ENCODE measurements around the gene RAB4A.

Gene RAB4A

GRCh38 chr1:229272164-229273158 is 1.6 kb downstream of the RAB4A start:
- no peak for TF ChIP-seq GATA3 (IDR thresholded peaks at IDR 0.05; ENCODE audit: low read depth, low read length)
- TF ChIP-seq GATA2 (IDR thresholded peaks at IDR 0.05; ENCODE audit: low read depth, low read length), result no peak

- TF ChIP-seq GATA2 (IDR thresholded peaks at IDR 0.05; ENCODE audit: low read depth, low read length) (no peak), GATA3 (IDR thresholded peaks at IDR 0.05; ENCODE audit: low read depth, low read length) (no peak)
Observed at GRCh38 chr1:229273507-229274232, 2.8 kb downstream of the RAB4A start.

GRCh38 chr1:229275005-229275404 is 4.1 kb downstream of the RAB4A start:
- no peak for TF ChIP-seq GATA3 (IDR thresholded peaks at IDR 0.05; ENCODE audit: low read depth, low read length)
- no peak for TF ChIP-seq GATA2 (IDR thresholded peaks at IDR 0.05; ENCODE audit: low read depth, low read length)

GRCh38 chr1:229278120-229278741 is 7.3 kb downstream of the RAB4A start:
- TF ChIP-seq GATA3 (IDR thresholded peaks at IDR 0.05; ENCODE audit: low read depth, low read length) (no peak), GATA2 (IDR thresholded peaks at IDR 0.05; ENCODE audit: low read depth, low read length) (no peak)

DNA sequence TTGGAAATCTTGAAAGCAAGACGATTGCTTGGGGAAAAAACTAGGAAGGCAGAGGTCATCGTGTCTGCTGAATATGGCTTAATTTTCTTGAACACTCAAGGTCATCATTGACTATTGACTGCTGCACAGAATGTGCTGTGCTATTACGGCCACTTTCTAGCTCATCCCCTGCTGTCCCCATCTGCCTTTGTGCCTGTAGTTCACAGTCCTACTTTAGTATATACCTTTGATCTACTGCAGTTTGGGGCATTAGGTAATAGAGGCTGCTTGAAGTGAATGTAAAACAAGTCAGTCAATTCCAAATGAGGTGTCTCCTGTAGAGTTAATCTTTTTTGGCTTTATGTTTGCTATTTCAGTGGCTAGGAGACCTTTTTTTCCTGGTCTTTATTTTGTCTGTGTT is 8.3 kb downstream of the RAB4A start:
- TF ChIP-seq GATA3 (IDR thresholded peaks at IDR 0.05; ENCODE audit: low read depth, low read length) (no peak), GATA2 (IDR thresholded peaks at IDR 0.05; ENCODE audit: low read depth, low read length) (no peak)

DNA sequence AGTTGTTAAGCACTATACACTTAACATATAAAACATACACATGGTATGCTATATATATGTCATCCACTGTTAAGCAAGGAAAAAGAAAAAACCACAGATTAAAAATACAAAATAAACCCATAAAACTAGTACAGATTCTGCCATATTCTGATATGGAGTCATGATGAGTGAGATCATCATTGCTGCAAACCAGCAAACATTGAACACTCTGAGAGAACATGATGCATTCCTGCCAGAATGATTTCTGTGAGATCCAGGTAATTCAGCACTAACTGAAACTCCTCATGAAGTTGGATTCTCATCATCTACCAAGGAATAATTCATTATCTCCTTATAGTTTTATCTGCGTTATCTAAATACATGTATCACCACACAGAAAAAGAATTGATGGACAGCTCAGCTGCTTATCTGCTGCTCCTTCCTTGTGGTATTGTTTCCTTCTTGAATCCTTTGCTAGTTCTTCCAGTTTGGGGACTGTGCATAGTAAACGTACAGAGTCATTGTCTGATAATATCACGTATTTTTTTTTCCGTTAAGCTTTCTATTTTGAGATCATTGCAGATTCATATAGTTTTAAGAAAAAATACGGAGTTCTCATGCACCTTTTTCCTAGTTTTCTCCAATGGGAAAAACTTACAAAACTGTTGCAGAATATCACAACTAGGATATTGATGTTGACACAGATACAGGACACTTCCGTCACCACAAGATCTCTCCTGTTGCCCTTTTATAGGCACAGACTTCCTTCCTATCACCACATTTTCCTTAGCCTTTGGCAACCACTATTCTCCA is 9.3 kb downstream of the RAB4A start:
- TF ChIP-seq GATA3 (IDR thresholded peaks at IDR 0.05; ENCODE audit: low read depth, low read length), result no peak
- TF ChIP-seq GATA2 (IDR thresholded peaks at IDR 0.05; ENCODE audit: low read depth, low read length), result no peak

GRCh38 chr1:229280921-229281320 is 10.0 kb downstream of the RAB4A start:
- TF ChIP-seq GATA2 (IDR thresholded peaks at IDR 0.05; ENCODE audit: low read depth, low read length) (no peak), GATA3 (IDR thresholded peaks at IDR 0.05; ENCODE audit: low read depth, low read length) (no peak)

DNA sequence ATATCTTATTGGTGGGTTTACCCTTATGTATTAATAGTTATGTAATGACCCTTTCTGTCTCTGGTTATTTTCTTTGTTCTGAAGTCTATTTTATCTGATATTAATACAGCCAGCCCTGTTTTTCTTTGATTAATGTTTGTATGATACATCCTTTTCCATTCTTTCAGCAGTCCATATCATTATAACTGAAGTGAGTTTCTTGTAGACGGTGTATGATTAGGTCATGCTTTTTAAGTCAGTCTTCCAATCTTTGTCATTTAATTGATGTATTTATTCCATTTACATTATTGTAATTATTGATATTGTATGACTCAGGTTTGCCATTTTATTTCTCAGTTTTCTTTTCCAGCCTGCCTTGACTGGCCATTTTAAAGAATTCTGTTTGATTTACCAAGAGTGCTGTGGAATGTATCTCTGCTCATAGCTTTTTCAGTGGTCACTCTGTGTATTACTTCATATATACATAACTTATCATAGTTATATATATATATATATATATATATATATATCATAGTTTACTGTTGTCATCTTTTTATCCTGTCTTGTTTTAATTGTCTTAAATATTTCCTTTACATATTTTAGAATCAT is 10.5 kb downstream of the RAB4A start:
- TF ChIP-seq GATA3 (IDR thresholded peaks at IDR 0.05; ENCODE audit: low read depth, low read length) (no peak), GATA2 (IDR thresholded peaks at IDR 0.05; ENCODE audit: low read depth, low read length) (no peak)

DNA sequence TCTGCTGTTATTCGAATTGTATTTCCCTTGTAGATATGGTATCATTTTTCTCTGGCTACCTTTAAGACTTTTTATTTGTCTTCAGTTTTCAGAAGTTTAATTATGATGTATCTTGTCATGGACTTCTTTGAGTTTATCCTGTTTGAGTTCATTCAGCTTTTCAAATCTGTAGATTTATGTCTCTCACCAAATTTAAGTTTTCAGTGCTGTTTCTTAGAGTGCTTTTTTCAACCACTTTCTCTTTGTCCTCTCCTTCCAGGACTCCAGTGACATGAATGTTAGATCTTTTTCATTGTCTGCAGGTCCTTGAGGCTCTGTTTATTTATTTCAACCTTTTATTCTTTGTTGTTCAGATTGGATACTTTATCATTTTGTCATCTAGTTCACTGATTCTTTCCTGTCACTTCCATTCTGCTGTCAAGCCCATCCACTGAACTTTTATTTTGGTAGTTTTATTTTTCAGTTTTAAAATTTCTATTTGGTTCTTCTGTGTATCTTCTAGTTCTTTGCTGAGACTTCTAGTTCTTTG is 11.4 kb downstream of the RAB4A start:
- TF ChIP-seq GATA2 (IDR thresholded peaks at IDR 0.05; ENCODE audit: low read depth, low read length), result no peak
- no peak for TF ChIP-seq GATA3 (IDR thresholded peaks at IDR 0.05; ENCODE audit: low read depth, low read length)

DNA sequence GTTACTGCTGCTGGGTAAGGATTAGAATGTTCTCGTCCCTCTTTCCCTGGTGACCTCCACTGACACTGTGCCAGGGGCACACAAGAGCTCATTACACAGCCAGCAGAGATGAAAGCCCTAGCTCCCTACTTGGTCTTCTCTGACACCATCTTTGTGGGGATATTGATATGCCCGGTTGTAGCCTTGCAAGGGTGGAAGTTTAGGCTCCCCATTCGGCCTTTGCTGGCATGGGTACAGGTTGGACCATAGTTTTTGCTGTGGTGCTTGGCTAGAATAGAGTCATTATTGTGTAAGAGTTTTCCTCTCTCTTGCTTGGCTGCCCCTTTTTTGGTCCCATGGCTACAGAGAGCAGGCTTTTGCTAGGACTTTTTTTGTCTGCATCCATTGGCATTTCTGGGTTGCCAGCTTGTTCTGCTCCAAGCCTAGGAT is 12.3 kb downstream of the RAB4A start:
- no peak for TF ChIP-seq GATA3 (IDR thresholded peaks at IDR 0.05; ENCODE audit: low read depth, low read length)
- TF ChIP-seq GATA2 (IDR thresholded peaks at IDR 0.05; ENCODE audit: low read depth, low read length), result no peak

DNA sequence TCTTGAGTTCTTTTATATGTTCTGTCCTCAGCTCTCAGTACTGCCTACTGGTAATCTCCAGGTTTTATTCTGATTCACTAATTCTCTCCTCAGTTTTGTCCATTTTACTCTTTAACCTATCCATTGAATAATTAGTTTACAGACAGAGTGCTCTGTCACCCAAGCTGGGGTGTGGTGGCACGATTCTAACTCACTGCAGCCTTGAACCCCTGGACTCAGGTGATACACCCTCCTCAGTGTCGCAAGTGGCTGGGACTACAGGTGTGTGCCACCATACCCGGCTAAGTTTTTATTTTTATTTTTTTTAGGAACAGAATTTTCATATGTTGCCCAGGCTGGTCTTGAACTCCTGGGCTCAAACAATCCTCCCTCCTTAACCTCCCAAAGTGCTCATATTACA is 14.0 kb downstream of the RAB4A start:
- TF ChIP-seq GATA2 (IDR thresholded peaks at IDR 0.05; ENCODE audit: low read depth, low read length) (no peak), GATA3 (IDR thresholded peaks at IDR 0.05; ENCODE audit: low read depth, low read length) (no peak)

- TF ChIP-seq GATA3 (IDR thresholded peaks at IDR 0.05; ENCODE audit: low read depth, low read length) (no peak), GATA2 (IDR thresholded peaks at IDR 0.05; ENCODE audit: low read depth, low read length) (no peak)
Observed at GRCh38 chr1:229285440-229285839, 14.5 kb downstream of the RAB4A start.
